Upper lobe of left lung (tissue), 6 donors: ENCODE measurements around the gene MTHFD1L. TPM values are rescaled to one million over a fixed set of nuclear protein-coding genes. Genes with fewer than 3 reads are reported as not detected.
A peak's percentile ranks its signal among the peaks of the same experiment; 100 is the strongest.

ENCODE experiments used
- ATAC-seq, 2 donors: fragments of 200-7000 bp; cut with Tn5 transposase; one replicate each; pipeline ENCODE4 v1.9.1; 2022; ENCODE audit warnings: mild to moderate bottlenecking in 2 of 2, moderate library complexity in 2 of 2; ENCODE audit not compliant: low FRiP score in 2 of 2
- DNase-seq, 2 donors: peaks; one replicate each; pipeline ENCODE4 v3.0.0-alpha.2; 2019 to 2020
- H3K27ac ChIP-seq, 4 donors: fragments of 200-600 bp; sonication (generic); one replicate each; pipeline ENCODE4 v1.5.1; 2016 to 2019
- H3K27me3 ChIP-seq, 4 donors: fragments of 200-600 bp; sonication (generic); one replicate each; pipeline ENCODE4 v1.5.1; 2017 to 2019
- H3K36me3 ChIP-seq, 4 donors: fragments of 200-600 bp; sonication (generic); one replicate each; pipeline ENCODE4 v1.5.1; 2016 to 2019
- H3K4me1 ChIP-seq, 4 donors: fragments of 200-600 bp; sonication (generic); one replicate each; pipeline ENCODE4 v1.5.1; 2018 to 2019
- H3K4me3 ChIP-seq, 4 donors: fragments of 200-600 bp; sonication (generic); one replicate each; pipeline ENCODE4 v1.5.1; 2017 to 2019; ENCODE audit warnings: mild to moderate bottlenecking in 2 of 4, moderate library complexity in 1 of 4
- H3K9me3 ChIP-seq, 4 donors: fragments of 200-600 bp; sonication (generic); one replicate each; pipeline ENCODE4 v1.5.1; 2018 to 2019
- CTCF ChIP-seq, 6 experiments: fragments of 450-650 bp in 4 of 6; fragments of 200-600 bp in 2 of 6; sonication (generic) in 2 of 6; IDR thresholded peaks; one replicate each; pipeline ENCODE4 v1.5.1; 2016 to 2019; ENCODE audit warnings: antibody characterized with exemption in 6 of 6
- EP300 ChIP-seq, 4 donors: sonication (generic); formaldehyde crosslinking; IDR thresholded peaks; one replicate each; pipeline ENCODE4 v1.5.1; 2017; ENCODE audit warnings: antibody characterized with exemption in 4 of 4, control low read depth in 2 of 4
- POLR2A ChIP-seq, 4 donors: fragments of 450-650 bp; IDR thresholded peaks; one replicate each; pipeline ENCODE4 v1.5.1; 2016 to 2017; ENCODE audit warnings: antibody characterized with exemption in 4 of 4, mild to moderate bottlenecking in 2 of 4
- POLR2AphosphoS5 ChIP-seq, 2 donors: sonication (generic); formaldehyde crosslinking; IDR thresholded peaks; one replicate each; pipeline ENCODE4 v1.5.1; 2017; ENCODE audit warnings: antibody characterized with exemption in 2 of 2
- WGBS, 2 donors: methylation state at CpG; one replicate each; pipeline ENCODE4 v1.1.5; 2017 to 2018; 5-methylcytosine and 5-hydroxymethylcytosine counted together
- total RNA-seq, 6 donors: library from RNA; depleted of rRNA in 4 of 6; stranded (reverse); fragments of >200 nt in 4 of 6; gene quantifications; one replicate each; pipeline versions ENCODE4 v1.1.0 to v1.2.1, GENCODE V29; 2016 to 2021
- donor health status: DM: no; HTN: no; CAD: no; lungs with moderate emphysema.
- donor health status: DM: no; HTN: yes; CAD: no; lungs with severe emphysema.

Gene MTHFD1L
- total RNA-seq, 6 donors from 2014 or later: 11.8 to 32.3 (median 19.4) TPM

GRCh38 chr6:151137542-151137941 is 272.0 kb downstream of the MTHFD1L start:
- no peak for TF ChIP-seq POLR2A (IDR thresholded peaks at IDR 0.05)
- no peak for TF ChIP-seq POLR2AphosphoS5 (IDR thresholded peaks at IDR 0.05)
- no peak for TF ChIP-seq EP300 (IDR thresholded peaks at IDR 0.05)
- no peak for TF ChIP-seq CTCF (IDR thresholded peaks at IDR 0.05)
- 93 to 96% methylated on average over 6 of the region's 6 CpGs for WGBS, 2 donors
- H3K27ac ChIP-seq: no peak overlapping the region
- H3K4me1 ChIP-seq: peaks cover 0 to 11% (median 7%) of the 10 kb centered on the region in 4 donors
- H3K27me3 ChIP-seq: no peaks in the 10 kb centered on the region
- no peaks in the 10 kb centered on the region for H3K36me3 ChIP-seq
- DNase-seq (no peak), ATAC-seq (no peak)
- H3K4me3 ChIP-seq: no peak overlapping the region
- no peaks in the 10 kb centered on the region for H3K9me3 ChIP-seq

- peaks cover 0 to 14% (median 10%) of the 10 kb centered on the region in 4 donors for H3K4me1 ChIP-seq
- peak in 1 of 2 donors; percentile 18 for ATAC-seq
- H3K36me3 ChIP-seq: no peaks in the 10 kb centered on the region
- no peaks in the 10 kb centered on the region for H3K9me3 ChIP-seq
- H3K27me3 ChIP-seq: no peaks in the 10 kb centered on the region
- no peak for TF ChIP-seq CTCF (IDR thresholded peaks at IDR 0.05)
- TF ChIP-seq POLR2A (IDR thresholded peaks at IDR 0.05): no peak
- TF ChIP-seq POLR2AphosphoS5 (IDR thresholded peaks at IDR 0.05): no peak
- no peak for TF ChIP-seq EP300 (IDR thresholded peaks at IDR 0.05)
- H3K27ac ChIP-seq: no peak overlapping the region
- WGBS, 2 donors: 29 to 78% methylated on average over 1 to 11 of the region's 11 CpGs
- no peak overlapping the region for H3K4me3 ChIP-seq
- peak in 1 of 2 donors; percentile 48 for DNase-seq
These were observed 274.0 kb downstream of the MTHFD1L start for GRCh38 chr6:151139524-151139923.

GRCh38 chr6:151140767-151141166 is 275.3 kb downstream of the MTHFD1L start:
- 97 to 100% methylated on average over 3 of the region's 3 CpGs for WGBS, 2 donors
- no peak for DNase-seq
- Histone ChIP-seq H3K36me3 (no peaks in the 10 kb centered on the region), H3K4me3 (no peak overlapping the region), H3K4me1 (peaks cover 0 to 14% (median 10%) of the 10 kb centered on the region in 4 donors), H3K9me3 (no peaks in the 10 kb centered on the region), H3K27me3 (no peaks in the 10 kb centered on the region), H3K27ac (no peak overlapping the region)
- TF ChIP-seq POLR2A (IDR thresholded peaks at IDR 0.05) (no peak), EP300 (IDR thresholded peaks at IDR 0.05) (no peak), CTCF (IDR thresholded peaks at IDR 0.05) (no peak), POLR2AphosphoS5 (IDR thresholded peaks at IDR 0.05) (no peak)
- ATAC-seq: no peak

- no peak for DNase-seq
- Histone ChIP-seq H3K4me3 (no peak overlapping the region), H3K4me1 (peaks cover 0 to 14% (median 10%) of the 10 kb centered on the region in 4 donors), H3K9me3 (no peaks in the 10 kb centered on the region), H3K27ac (peak overlapping the region in 3 of 4 donors; percentile 16 to 56 (median 42)), H3K36me3 (no peaks in the 10 kb centered on the region), H3K27me3 (no peaks in the 10 kb centered on the region)
- TF ChIP-seq EP300 (IDR thresholded peaks at IDR 0.05) (no peak), POLR2AphosphoS5 (IDR thresholded peaks at IDR 0.05) (peak; percentile 13 to 35)
- 42 to 51% methylated on average over 5 of the region's 5 CpGs for WGBS, 2 donors
- ATAC-seq: peak; percentile 14 to 54
These were observed 276.2 kb downstream of the MTHFD1L start for GRCh38 chr6:151141685-151142084.

- 96 to 97% methylated on average over 5 of the region's 5 CpGs for WGBS, 2 donors
- no peak overlapping the region for H3K27ac ChIP-seq
- no peak overlapping the region for H3K4me3 ChIP-seq
- DNase-seq: no peak
- H3K4me1 ChIP-seq: peaks cover 0 to 14% (median 10%) of the 10 kb centered on the region in 4 donors
- TF ChIP-seq CTCF (IDR thresholded peaks at IDR 0.05) (no peak), EP300 (IDR thresholded peaks at IDR 0.05) (no peak), POLR2A (IDR thresholded peaks at IDR 0.05) (no peak), POLR2AphosphoS5 (IDR thresholded peaks at IDR 0.05) (no peak)
- H3K36me3 ChIP-seq: no peaks in the 10 kb centered on the region
- H3K27me3 ChIP-seq: no peaks in the 10 kb centered on the region
- ATAC-seq: no peak
- no peaks in the 10 kb centered on the region for H3K9me3 ChIP-seq
These were observed 277.2 kb downstream of the MTHFD1L start for GRCh38 chr6:151142676-151143075.
